Activated T-cell treated with anti-CD3 and anti-CD28 coated beads, Interleukin-2, amount 50 U/mL, for 48 hours (primary cell): ENCODE results near the gene ACVR1B.
A peak's percentile ranks its signal among the peaks of the same experiment; 100 is the strongest.

ENCODE experiments used
- DNase-seq, 2 experiments: peaks; one replicate each; pipeline ENCODE4 v3.0.0-alpha.2; 2020

The ACVR1B gene

DNA sequence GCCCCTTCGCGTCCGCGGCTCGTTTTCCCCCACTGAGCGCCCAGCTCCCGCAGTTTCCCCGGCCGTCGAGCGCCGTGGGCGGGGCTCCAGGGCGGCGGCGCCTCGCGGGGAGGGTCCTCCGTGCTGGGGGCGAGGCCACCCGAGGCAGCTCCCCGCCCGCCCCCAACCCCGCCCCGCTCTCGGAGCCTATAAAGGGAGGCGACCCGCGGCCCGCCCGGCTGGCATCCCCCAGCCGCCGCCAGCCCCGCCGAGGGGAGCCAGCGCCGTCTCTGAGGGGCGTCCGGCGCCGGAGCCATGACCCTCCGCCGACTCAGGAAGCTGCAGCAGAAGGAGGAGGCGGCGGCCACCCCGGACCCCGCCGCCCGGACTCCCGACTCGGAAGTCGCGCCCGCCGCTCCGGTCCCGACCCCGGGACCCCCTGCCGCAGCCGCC lies 55.2 kb downstream of the ACVR1B start, which contains the start of gene TAMALIN:
TAMALIN (plus strand) TSS at position 221 of the 432 bp plus-strand sequence; CDS start at position 295, 74 bp downstream.
- peak; percentile 78 to 84 for DNase-seq

DNA sequence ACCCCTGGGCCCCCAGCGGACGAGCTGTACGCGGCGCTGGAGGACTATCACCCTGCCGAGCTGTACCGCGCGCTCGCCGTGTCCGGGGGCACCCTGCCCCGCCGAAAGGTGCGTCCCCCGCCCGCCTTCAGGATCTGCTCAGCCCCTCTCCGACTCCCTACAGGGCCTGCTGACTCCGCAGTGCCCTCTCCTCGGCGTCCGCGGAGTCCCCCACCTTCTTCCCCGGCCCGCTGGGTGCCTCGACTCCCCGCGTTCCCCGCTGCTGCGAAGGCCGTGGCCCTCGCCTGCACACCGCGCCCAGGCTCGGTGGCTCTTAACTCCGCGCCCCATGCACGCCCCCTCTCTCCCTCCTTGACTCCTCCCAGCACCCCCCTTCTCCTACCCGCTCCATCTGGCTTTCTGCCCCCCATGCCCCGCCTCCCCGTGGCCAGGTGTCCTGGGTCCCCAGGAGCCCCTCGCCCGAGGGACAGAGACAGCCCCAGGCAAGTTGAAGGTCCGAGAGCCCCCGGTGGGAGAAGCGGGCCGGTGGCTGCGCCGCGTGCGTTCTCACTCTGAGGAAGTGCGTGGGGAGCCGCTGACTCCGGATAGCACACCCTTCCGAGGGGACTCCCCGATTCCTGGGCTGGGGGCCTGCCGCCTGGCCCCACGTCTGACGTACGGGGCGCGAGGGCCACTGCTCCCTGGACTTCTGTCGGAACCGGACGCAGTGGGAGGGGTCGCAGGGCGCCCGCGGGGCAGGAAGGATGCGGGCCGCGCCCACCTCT lies 55.8 kb downstream of the ACVR1B start:
- DNase-seq = peak; percentile 58 to 69

DNA sequence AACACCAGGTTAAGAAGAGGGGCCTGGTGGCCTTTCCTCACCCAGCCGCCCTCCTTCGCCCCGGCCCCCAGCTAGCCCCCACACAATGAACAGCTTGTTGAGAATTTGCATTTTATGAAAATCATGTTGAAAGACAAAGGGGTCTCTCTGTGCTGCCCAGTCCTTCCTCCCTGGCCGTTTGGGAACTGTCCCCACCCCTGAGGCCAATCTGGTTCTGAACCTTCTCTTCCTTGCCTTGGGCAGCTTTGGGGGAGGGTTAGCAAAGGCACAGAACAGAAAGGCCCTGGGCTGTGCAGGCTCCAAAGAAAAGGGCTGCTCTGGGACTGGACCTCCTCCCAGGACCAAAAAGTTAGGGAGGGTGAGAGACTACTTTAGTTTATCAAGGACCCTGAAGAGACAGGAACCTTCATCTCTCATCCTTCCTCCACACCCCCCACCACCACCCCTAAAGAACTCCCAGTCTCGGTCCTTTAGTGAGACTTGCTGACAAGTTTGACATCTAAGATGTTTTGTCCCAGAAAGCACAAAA lies 56.5 kb downstream of the ACVR1B start:
- no peak for DNase-seq

DNA sequence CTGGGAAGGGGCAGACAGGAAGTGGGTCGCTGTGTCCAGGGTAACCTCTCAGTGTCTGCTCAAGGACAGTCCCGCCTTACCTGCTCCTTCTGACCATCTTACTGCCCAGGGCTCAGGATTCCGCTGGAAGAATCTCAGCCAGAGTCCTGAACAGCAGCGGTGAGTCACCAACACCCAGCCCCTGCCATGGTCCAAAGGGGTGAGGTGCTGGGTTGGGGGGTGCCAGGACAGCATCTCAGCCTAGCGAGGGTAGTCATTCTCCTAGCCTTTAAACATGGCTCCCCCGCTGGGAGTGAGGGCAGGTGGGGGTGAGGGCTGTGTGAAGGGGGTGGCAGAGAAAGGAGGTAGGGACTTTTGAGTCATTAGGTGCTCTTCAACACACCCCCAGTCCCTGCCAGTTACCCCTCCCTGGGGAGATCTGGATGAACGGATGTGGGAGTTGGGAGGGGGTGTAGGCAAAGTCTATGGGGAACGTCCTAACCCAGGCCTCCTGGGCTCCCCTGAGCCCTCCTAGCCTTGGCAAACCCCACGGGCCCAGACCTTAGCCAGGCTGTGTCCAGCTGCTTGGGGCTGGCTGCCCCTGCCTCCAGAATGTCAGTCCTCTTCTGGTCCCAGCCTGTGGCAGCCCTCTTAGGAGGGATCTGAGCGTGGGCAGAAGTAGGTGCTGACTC lies 57.7 kb downstream of the ACVR1B start:
- DNase-seq = no peak

DNA sequence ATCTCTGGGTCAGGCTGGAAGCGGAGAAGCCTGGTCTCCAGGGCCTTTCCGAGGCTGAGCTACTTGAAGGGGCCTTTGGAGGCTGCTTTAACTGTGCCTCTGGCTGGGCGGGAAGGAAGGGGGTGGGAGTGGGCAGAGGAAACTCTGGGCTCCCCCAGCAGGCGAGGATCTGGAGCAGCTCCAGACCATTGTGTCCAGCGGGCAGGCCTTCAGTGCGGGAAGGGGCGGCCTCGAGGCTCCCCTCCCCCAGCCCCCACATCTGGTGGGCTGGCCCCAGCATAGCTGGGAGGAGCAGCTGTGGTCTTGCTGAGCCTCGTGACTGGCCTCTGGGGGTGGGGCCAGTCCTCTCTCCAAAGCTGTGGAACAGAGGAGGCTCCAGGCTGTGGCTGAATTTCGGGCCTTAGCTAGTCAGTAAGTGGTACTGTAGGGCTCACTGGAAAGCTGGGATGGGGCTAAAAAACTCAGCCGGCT lies 58.7 kb downstream of the ACVR1B start:
- no peak for DNase-seq

DNA sequence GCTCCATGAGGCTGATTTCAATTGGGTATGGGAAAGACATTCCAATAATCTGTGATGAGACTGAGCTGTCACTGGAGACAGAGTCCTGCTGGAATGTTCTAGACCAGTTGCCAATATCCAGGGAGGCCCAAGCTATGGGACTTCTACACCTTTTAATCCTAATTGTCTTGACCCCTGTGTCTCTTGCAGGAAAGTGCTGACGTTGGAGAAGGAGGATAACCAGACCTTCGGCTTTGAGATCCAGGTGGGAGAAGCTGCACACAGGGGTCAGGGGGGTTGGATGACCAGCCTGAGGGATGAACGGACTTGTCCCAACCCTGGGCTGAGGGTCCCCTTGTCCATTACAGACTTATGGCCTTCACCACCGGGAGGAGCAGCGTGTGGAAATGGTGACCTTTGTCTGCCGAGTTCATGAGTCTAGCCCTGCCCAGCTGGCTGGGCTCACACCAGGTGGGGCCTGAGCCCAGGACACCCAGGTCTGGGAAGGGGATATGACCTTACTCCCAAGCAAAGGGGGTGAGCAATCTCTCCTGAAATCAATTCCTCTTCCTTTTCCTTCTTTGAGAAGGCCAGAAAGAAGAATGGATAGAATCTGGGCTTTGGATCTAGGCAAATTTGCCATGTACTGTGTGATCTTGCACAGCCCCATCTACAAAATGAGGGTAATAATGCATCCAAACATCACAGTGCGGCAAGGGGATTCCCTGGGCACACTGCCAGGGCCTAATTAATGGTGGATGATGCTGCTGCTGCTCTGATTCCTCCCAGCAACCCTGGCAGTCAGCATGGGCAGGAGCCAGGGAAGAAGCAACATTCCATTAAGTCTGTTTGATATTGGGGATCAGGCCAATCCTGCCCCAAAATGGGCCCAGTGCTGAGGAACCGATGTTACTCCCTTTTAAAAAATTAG lies 59.4 kb downstream of the ACVR1B start:
- DNase-seq = no peak

DNA sequence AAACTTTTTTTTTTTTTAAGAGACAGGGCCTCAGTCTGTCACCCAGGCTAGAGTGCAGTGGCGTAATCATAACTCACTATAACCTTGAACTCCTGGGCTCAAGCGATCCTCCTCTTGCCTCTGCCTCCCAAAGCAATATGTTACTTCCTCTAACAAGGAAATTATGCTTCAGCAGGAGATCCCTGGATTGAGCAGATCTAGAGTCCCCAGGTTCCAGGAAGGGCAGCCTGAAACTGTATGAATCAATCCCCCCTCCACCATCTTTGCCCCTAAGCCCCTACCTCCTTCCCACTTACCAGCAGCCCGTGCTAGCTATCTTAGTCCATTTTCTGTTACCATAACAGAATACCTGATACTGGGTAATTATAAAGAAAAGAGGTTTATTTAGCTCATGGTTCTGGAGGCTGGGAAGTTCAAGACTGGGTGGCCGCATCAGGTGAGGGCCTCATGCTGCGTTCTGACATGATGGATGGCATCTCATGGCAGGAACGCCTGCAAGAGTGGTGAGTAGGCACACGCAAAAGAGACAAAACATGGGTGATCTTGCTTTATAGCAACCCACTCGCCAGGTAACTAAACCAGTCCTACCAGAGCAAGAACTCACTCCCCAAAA lies 60.2 kb downstream of the ACVR1B start:
- DNase-seq = no peak

DNA sequence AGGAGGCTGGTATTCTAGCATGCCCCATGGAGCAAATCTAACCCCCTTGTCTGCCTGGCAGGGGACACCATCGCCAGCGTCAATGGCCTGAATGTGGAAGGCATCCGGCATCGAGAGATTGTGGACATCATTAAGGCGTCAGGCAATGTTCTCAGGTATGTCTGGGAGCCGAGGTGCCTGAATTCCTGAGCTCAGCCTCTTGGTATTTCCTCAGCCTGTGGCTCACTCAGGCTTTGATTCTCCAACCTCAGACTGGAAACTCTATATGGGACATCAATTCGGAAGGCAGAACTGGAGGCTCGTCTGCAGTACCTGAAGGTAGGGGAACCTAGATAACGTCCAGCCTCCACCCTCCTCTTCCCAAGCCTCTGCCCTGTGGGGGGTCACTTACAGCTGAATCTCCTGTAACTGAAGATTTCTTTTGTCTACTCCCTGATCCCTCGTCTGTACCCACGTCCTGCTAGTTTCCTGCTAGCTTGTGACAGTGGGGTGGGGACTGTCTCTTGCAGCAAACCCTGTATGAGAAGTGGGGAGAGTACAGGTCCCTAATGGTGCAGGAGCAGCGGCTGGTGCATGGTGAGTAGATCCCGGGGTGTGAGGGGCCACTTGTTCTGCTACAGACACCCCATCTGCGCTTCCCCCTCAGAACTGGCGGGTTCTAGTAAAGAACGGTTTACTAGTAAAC lies 62.3 kb downstream of the ACVR1B start:
- DNase-seq = no peak

DNA sequence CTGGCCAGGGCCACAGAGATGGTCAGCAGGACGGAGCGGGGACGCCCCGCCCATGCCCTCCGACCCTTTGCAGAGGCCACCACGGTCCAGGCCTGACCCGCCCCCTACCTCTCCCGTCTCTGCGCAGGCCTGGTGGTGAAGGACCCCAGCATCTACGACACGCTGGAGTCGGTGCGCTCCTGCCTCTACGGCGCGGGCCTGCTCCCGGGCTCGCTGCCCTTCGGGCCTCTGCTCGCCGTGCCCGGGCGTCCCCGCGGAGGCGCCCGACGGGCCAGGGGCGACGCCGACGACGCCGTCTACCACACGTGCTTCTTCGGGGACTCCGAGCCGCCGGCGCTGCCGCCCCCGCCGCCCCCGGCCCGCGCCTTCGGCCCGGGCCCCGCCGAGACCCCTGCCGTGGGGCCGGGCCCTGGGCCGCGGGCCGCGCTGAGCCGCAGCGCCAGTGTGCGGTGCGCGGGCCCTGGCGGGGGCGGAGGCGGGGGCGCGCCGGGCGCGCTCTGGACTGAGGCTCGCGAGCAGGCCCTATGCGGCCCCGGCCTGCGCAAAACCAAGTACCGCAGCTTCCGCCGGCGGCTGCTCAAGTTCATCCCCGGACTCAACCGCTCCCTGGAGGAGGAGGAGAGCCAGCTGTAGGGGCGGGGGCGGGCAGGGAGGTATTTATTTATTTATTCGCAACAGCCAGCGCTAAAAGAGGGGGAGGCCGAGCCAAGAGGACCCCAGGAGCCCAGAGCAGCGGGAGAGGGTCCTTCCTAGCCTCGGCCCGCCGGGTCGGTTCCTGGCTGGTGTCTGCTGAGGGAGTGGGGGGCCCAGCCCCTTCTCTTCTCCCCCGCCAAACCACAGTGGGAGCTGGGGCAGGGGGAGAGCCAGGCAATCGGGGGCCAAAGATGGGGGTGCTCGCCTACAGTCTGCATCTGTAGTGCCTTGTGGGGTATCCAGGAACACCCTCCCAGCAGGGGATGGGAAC lies 63.4 kb downstream of the ACVR1B start:
- DNase-seq = no peak

DNA sequence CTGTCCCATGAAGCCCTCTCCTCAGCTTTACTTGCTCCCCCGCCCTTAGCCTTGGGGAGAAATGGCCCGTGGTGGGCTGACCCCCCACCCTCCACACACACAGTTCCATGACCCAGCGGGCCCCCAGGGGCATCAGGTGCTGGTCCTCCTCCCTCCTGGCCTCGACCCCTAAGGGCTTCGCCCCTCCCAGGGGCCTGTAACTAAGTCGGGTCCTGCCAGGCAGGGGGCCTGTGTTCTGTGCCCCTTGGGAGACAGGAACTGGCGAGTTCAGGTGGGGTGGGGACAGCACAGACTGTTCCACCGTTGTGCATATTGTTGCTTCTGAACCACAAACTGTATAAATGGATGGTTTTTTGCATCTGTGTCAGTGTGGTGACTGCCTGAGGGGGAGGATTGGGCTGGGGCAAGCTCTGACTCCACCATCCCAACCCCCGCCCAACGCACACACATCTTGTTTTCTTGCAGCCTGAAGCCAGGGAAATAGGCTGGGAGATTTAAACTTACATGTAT lies 64.1 kb downstream of the ACVR1B start:
- DNase-seq = no peak

DNA sequence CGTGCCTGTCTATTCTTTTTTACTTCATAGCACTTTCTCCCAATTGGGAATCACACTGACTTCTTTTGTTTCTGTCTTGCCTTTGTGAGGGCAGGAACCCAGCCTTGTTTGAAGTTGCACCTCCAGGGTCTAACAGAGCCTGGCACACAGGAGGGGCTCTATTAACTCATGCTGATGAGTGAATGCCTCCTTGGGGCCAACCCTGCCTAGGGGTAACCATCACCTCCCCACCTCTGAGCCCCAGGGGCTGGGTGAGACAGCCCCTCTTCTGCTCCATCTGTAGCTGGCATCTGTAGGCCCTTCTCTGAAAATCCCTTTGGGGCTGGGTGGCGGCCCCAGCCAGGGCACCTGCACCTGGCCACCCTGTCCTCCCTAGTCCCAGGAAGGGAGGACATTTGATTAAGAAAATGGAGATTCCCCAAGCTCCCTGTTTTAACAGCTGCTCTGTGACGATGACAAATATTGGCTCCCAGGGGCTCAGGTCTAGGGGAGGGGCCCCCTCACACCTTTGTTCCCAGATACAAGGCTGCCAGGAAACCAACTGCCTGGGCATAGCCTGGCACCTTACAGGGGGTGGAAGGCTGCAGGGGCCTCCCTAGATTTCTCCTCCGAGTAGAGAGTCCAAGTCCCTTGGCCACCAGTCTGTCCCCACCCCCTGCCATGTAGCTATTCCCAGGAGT lies 67.1 kb downstream of the ACVR1B start:
- DNase-seq = no peak

DNA sequence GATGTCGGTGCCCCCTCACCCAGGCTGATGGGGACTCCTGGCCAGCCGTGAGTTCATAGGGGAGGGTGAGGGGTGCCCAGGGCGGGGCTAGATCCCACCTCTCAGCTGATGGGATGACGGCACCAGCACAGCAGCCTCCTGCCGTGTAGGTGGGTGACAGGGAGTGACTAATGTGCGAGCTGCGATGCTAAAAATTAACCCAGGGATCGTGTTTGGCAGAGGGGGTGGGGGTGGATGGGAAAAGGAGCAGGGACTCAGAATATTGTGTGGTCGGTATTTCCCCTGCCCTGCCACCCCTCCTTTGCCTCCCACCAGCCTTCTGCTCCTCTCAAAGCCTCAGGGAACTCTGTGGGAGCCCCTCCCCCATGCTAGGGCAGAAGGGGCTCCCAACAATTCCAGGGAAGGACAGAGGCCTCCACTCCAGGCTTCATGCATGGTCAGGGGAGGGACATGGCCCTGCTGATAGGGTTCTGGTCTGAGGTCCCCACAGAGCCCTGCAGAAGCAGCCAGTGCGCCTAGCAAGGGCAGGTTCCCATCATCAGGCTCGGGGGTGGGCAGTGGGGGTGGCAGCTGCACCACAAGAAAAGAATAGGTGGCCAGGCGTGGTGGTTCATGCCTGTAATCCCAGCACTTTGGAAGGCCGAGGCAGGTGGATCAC lies 67.7 kb downstream of the ACVR1B start:
- no peak for DNase-seq

DNA sequence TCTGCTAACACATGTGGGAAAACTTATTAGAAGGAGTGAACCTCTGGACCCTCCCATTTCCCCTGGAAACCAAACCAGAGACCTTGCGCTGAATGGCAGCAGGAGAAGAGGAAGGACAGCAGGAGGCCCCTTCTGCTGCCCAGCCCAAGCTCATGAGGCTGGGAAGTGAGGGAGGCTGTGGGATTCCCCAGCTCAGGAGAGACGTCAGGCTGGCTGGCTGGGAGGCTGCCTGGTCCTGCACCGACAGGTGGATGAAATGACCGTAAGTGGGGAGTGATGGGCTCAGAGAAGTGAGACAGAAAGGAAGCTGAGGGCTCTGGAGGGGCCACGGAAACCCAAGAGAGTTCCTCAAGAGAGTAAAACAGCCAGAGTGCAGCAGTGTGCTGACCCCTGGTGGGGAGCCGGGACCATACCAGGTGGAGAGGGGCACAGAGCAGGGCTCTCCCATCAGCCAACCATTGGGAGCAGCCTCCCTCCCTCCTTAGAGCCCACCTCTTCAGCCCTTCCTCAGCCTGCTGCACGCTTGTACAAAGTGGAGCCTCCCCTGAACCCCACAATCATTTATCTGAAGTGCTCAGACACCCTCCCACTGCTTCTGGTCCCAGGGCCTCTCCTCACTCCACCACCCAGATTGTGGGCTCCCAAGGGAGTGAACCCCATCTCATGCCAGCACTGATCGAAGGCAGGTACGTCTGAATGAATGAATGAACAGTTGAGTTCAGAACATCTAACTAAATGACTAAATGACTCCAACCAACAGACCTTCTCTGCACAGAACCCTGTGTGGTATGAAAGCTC lies 69.2 kb downstream of the ACVR1B start:
- DNase-seq = peak; percentile 72 to 78

DNA sequence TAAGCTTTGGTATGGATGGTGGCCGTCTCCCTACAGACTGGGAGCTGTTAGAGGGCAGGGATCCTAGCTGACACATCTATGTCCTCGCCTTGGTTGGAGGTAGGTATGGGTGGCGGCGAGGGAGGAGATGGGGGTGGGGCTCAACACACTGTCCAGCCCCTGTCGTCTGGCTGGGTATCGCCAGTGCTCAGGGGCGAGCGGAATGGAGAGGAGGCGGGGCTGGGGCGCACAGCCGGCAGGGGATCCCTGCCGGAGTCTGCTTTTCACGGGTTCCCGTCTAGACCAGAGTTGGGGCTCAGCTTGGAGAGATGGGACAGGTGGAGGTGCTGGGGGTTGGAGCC lies 71.3 kb downstream of the ACVR1B start:
- DNase-seq = no peak

DNA sequence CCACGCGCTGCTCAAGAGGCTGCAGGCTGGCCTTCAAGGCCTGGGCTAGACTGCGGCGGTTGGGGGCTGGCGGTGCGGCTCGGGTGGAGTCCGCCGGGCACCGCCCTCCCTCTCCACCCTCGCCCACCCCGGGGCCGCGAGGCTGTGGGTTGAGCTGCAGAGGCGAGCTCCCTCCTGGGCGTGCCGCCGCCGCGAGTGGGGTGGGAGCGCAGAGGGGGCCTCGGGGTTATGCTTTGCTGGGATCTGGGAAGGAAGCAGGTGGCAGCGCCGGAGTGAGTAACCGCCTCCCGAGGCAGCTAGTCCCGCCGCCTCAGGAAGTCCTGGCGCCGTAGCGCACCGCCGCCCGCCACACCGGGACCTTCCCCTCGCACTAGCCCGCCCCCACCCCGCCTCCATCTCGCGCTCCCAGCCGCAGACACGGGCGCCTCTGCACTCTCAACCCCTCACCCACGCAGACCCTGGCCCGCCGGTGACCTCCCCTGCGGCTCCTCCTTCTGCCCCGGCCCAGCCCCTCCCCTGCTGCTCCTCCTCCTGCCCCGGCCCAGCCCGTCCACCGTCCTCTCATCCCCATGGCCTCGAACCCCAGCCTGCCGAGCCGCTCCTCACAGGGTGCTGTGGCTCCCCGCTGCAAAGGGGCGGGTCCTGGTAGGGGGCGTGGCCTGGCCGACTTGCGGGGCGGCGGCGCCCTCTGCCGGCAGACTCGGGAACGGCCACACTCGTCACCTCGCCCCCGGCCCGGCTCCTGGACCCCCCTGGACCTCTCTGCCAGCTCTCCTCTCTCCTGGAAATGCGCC lies 71.9 kb downstream of the ACVR1B start:
- DNase-seq = peak; percentile 96 to 97

DNA sequence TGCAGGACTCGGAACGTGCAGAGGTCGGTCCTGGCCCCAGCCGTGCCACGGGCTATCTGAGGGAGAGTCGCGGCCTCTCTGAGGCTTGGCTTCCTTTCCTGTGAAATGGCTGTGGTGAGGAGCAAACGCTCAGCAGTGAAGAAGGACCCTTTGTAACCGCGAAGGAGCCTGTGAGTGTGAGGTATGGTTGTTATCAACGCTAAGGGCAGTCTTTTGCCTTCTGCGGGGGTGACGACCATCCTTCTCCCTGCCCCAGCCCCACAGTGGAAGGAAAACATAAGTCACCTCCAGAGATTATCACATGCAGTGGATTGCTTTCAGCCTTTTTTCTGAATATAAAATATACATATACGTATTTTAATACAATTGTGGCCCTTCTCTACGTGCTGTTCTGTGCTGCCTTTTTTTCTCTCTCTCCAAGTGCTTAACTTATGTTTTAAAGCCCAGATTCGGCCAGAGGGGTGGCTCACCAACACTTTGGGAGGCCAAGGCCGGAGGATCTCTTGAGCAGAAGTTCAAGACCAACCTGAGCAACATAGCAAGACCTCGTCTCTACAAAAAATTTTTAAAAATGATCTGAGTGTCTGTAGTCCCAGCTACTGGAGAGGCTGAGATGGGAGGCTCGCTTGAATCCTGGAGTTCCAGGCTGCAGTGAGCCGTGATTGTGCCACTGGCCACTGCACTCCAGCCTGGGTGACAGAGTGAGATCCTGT lies 72.6 kb downstream of the ACVR1B start:
- no peak for DNase-seq

DNA sequence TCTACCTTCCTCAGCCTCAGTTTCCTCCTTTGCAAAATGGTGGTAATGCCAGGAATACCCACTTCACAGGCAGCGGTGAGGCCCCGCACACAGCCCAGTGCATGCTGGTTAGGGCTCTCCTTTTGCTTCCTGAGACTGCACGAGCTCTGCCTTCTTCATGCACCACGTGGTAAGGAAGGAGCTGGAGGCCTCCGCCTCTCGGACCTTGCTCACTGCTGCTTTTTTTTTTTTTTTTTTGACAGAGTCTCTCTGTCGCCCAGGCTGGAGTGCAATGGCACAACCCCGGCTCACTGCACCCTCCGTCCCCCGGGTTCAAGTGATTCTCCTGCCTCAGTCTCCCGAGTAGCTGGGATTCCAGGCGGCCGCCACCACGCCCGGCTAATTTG lies 73.3 kb downstream of the ACVR1B start:
- peak; percentile 65 to 74 for DNase-seq
